IMR-90 (cell line): ENCODE measurements around the gene AKAP17A. TPM values are rescaled to one million over a fixed set of nuclear protein-coding genes. Genes with fewer than 3 reads are reported as not detected.
A peak's percentile ranks its signal among the peaks of the same experiment; 100 is the strongest.

Experiments
- ATAC-seq: fragments of 200-7000 bp; cut with Tn5 transposase; 2 replicates; pipeline ENCODE4 v1.9.1; 2020; ENCODE audit warnings: low read depth, mild to moderate bottlenecking, moderate library complexity
- Bru-seq: library from RNA; stranded (reverse); fragments of 400-500 nt; gene quantifications from one replicate; lab custom pipeline; 2021; lab: Mats Ljungman, UMichigan
- BruChase-seq, 2 experiments: library from RNA; stranded (reverse); fragments of 400-500 nt; gene quantifications; one replicate each; lab custom pipeline; 2021; lab: Mats Ljungman, UMichigan
- BruUV-seq: library from RNA; stranded (reverse); fragments of 400-500 nt; replicated peaks from 2 replicates; lab custom pipeline; 2021; lab: Mats Ljungman, UMichigan
- CTCF ChIA-PET: fragments of 300-600 bp; formaldehyde crosslinking; extraction: SDS; loops from one replicate; lab custom pipeline; 2021; ENCODE audit warnings: antibody characterized with exemption; lab: Yijun Ruan, JAX
- POLR2A ChIA-PET: fragments of 300-600 bp; sonication (Branson Sonifier 250); formaldehyde crosslinking; loops from one replicate; lab custom pipeline; 2022; ENCODE audit warnings: antibody characterized with exemption; ENCODE audit not compliant: unreplicated experiment; lab: Charles Lee
- DNase-seq: peaks from one replicate; pipeline ENCODE4 v3.0.0; 2013
- H2AFZ ChIP-seq: replicated peaks from 2 replicates; pipeline ENCODE3; 2013; ENCODE audit warnings: low read length, mild to moderate bottlenecking; ENCODE audit not compliant: poor library complexity
- H2AK5ac ChIP-seq: 2 replicates; pipeline ENCODE4 v1.6.1; 2013; ENCODE audit warnings: low read depth, low read length, inconsistent platforms
- H2AK9ac ChIP-seq: replicated peaks from 2 replicates; pipeline ENCODE3; 2013; ENCODE audit warnings: mild to moderate bottlenecking, low read depth, low read length, moderate library complexity; ENCODE audit not compliant: poor library complexity
- H2BK120ac ChIP-seq: 2 replicates; pipeline ENCODE4 v1.6.1; 2013; ENCODE audit warnings: low read depth, low read length, inconsistent platforms
- H2BK15ac ChIP-seq: 3 replicates; pipeline ENCODE4 v1.6.1; 2013; ENCODE audit warnings: low read depth, low read length, inconsistent platforms
- H2BK20ac ChIP-seq: 2 replicates; pipeline ENCODE4 v1.6.1; 2013; ENCODE audit warnings: low read depth, mild to moderate bottlenecking, inconsistent platforms, low read length, moderate library complexity
- H2BK5ac ChIP-seq: 2 replicates; pipeline ENCODE4 v1.6.1; 2013; ENCODE audit warnings: mild to moderate bottlenecking, low read depth, low read length, inconsistent platforms; ENCODE audit not compliant: poor library complexity, severe bottlenecking
- H3K14ac ChIP-seq: replicated peaks from 2 replicates; pipeline ENCODE4 v1.6.1; 2013; ENCODE audit warnings: low read depth, low read length, inconsistent platforms
- H3K18ac ChIP-seq: 2 replicates; pipeline ENCODE4 v1.6.1; 2013; ENCODE audit warnings: low read depth, low read length, control low read depth
- H3K23ac ChIP-seq: 2 replicates; pipeline ENCODE4 v1.6.1; 2013; ENCODE audit warnings: low read depth, low read length, inconsistent platforms
- H3K27ac ChIP-seq: 2 replicates; pipeline ENCODE4 v1.5.1; 2013; ENCODE audit warnings: mild to moderate bottlenecking, control low read depth, low read length; ENCODE audit not compliant: insufficient read depth
- H3K27me3 ChIP-seq: 2 replicates; pipeline ENCODE4 v1.6.1; 2013; ENCODE audit warnings: low read length; ENCODE audit not compliant: control insufficient read depth, insufficient read depth
- H3K36me3 ChIP-seq: 2 replicates; pipeline ENCODE4 v1.6.1; 2013; ENCODE audit warnings: low read length, mixed read lengths; ENCODE audit not compliant: control insufficient read depth, insufficient read depth
- H3K4ac ChIP-seq: 2 replicates; pipeline ENCODE4 v1.6.1; 2013; ENCODE audit warnings: low read depth, low read length, inconsistent platforms
- H3K4me1 ChIP-seq: 2 replicates; pipeline ENCODE4 v1.6.1; 2013; ENCODE audit warnings: low read length, mixed read lengths; ENCODE audit not compliant: control insufficient read depth, insufficient read depth
- H3K4me2 ChIP-seq: 2 replicates; pipeline ENCODE4 v1.6.1; 2013; ENCODE audit warnings: low read depth, mild to moderate bottlenecking, control low read depth, low read length, moderate library complexity
- H3K4me3 ChIP-seq: 2 replicates; pipeline ENCODE4 v1.5.1; 2013; ENCODE audit warnings: low read depth, mild to moderate bottlenecking, control low read depth, low read length, moderate library complexity; ENCODE audit not compliant: insufficient read depth
- H3K56ac ChIP-seq: 2 replicates; pipeline ENCODE4 v1.6.1; 2013; ENCODE audit warnings: low read length, inconsistent platforms; ENCODE audit not compliant: insufficient read depth; ENCODE audit errors: extremely low read depth
- H3K79me1 ChIP-seq, 2 experiments: 2 replicates each; pipeline ENCODE4 v1.6.1; 2013; ENCODE audit warnings: low read length in 2 of 2, inconsistent platforms in 1 of 2, low read depth in 1 of 2
- H3K9ac ChIP-seq: 2 replicates; pipeline ENCODE4 v1.6.1; 2013; ENCODE audit warnings: low read depth, low read length, control low read depth
- H3K9me1 ChIP-seq: 2 replicates; pipeline ENCODE4 v1.6.1; 2013; ENCODE audit warnings: low read length, inconsistent platforms; ENCODE audit not compliant: insufficient read depth
- H3K9me3 ChIP-seq: 2 replicates; pipeline ENCODE4 v1.6.1; 2013; ENCODE audit warnings: low read length; ENCODE audit not compliant: control insufficient read depth, insufficient read depth
- H4K20me1 ChIP-seq: 2 replicates; pipeline ENCODE4 v1.6.1; 2013; ENCODE audit warnings: low read length, inconsistent platforms; ENCODE audit not compliant: insufficient read depth
- H4K5ac ChIP-seq: 2 replicates; pipeline ENCODE4 v1.6.1; 2013; ENCODE audit warnings: mild to moderate bottlenecking, low read depth, low read length, control low read depth
- H4K8ac ChIP-seq, 2 experiments: 2 replicates each; pipeline ENCODE4 v1.6.1; 2013; ENCODE audit warnings: low read depth in 2 of 2, low read length in 2 of 2, control low read depth in 1 of 2, inconsistent platforms in 1 of 2
- H4K91ac ChIP-seq: 2 replicates; pipeline ENCODE4 v1.6.1; 2013; ENCODE audit warnings: low read depth, low read length, inconsistent platforms; ENCODE audit not compliant: insufficient read depth
- CEBPB ChIP-seq: IDR thresholded peaks from 2 replicates; pipeline ENCODE4 v1.6.1; 2012; ENCODE audit warnings: low read depth, low read length, improper control_type of control experiment
- ELK1 ChIP-seq: fragments of 150-350 bp; IDR thresholded peaks from 2 replicates; pipeline ENCODE4 v1.6.1; 2016; ENCODE audit warnings: low read depth, mild to moderate bottlenecking, low read length, moderate library complexity, borderline replicate concordance
- FOS ChIP-seq: fragments of 150-350 bp; IDR thresholded peaks from 2 replicates; pipeline ENCODE4 v1.6.1; 2016; ENCODE audit warnings: low read depth, low read length
- MAFK ChIP-seq: IDR thresholded peaks from 2 replicates; pipeline ENCODE4 v1.6.1; 2012; ENCODE audit warnings: low read depth, low read length, improper control_type of control experiment
- POLR2A ChIP-seq: IDR thresholded peaks from 2 replicates; pipeline ENCODE4 v1.6.1; 2012; ENCODE audit warnings: mild to moderate bottlenecking, low read depth, low read length
- RCOR1 ChIP-seq: IDR thresholded peaks from 2 replicates; pipeline ENCODE4 v1.6.1; 2012; ENCODE audit warnings: mild to moderate bottlenecking, low read length, improper control_type of control experiment; ENCODE audit not compliant: insufficient replicate concordance
- RFX5 ChIP-seq: IDR thresholded peaks from 2 replicates; pipeline ENCODE4 v1.8.0; 2012; ENCODE audit warnings: low read depth, mild to moderate bottlenecking, low read length, moderate library complexity
- SMC3 ChIP-seq: fragments of 150-350 bp; IDR thresholded peaks from 2 replicates; pipeline ENCODE4 v1.6.1; 2016; ENCODE audit warnings: low read depth, mild to moderate bottlenecking, antibody characterized with exemption, low read length, moderate library complexity
- WGBS, 2 experiments: methylation state at CpG; one replicate each; pipeline versions ENCODE4 v1.1.5 to v1.1.7; 2013; ENCODE audit warnings: missing lambda C conversion rate in 2 of 2; ENCODE audit not compliant: insufficient read length in 1 of 2; ENCODE audit errors: extremely low coverage in 2 of 2; 5-methylcytosine and 5-hydroxymethylcytosine counted together
- dilution Hi-C: fragments of 300-500 bp; cut with HindIII; formaldehyde crosslinking; loops from one replicate; pipeline ENCODE4 v1.14.3; 2018; ENCODE audit warnings: low sequenced_read_pairs; ENCODE audit not compliant: unreplicated experiment
- in situ Hi-C: fragments of 300-500 bp; cut with MboI; formaldehyde crosslinking; loops from 3 replicates; pipeline ENCODE4 v1.14.3; 2019; ENCODE audit warnings: low sequenced_read_pairs, inconsistent platforms, mixed read lengths
- intact Hi-C: fragments of 100-400 bp; cut with micrococcal nuclease; formaldehyde crosslinking; loops from 2 replicates; pipeline ENCODE4 v1.10.0; 2022
- long read RNA-seq: library from polyadenylated mRNA; unstranded; transcript quantifications from one replicate; pipeline ENCODE4 v2.0.0, GENCODE V29; 2021; ENCODE audit not compliant: unreplicated experiment
- polyA plus RNA-seq, 3 experiments: library from polyadenylated mRNA; depleted of rRNA; stranded (reverse); fragments of >200 nt; gene quantifications; 2 replicates each; pipeline ENCODE4 v1.2.3, GENCODE V29; 2012; ENCODE audit warnings: low replicate concordance in 1 of 3
- total RNA-seq: library from RNA; depleted of rRNA; stranded (reverse); fragments of >200 nt; gene quantifications from 2 replicates; pipeline ENCODE4 v1.2.3, GENCODE V29; 2012; rRNA removed
- TF ChIP-seq, protein P1 (sequence below): fragments of 150-350 bp; IDR thresholded peaks from 2 replicates; pipeline ENCODE4 v1.6.1; 2017; ENCODE audit warnings: mild to moderate bottlenecking, antibody characterized with exemption, low read length, low read depth

Gene AKAP17A, protein sequence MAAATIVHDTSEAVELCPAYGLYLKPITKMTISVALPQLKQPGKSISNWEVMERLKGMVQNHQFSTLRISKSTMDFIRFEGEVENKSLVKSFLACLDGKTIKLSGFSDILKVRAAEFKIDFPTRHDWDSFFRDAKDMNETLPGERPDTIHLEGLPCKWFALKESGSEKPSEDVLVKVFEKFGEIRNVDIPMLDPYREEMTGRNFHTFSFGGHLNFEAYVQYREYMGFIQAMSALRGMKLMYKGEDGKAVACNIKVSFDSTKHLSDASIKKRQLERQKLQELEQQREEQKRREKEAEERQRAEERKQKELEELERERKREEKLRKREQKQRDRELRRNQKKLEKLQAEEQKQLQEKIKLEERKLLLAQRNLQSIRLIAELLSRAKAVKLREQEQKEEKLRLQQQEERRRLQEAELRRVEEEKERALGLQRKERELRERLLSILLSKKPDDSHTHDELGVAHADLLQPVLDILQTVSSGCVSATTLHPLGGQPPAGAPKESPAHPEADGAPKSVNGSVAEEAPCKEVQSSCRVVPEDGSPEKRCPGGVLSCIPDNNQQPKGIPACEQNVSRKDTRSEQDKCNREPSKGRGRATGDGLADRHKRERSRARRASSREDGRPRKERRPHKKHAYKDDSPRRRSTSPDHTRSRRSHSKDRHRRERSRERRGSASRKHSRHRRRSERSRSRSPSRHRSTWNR
- 9.0 and 10.6 TPM in 2 replicates for total RNA-seq
- polyA plus RNA-seq (2012; rRNA removed) = 23.7 and 27.0 TPM in 2 replicates
- polyA plus RNA-seq (2012; cell fraction: cytosol; rRNA removed) = 17.4 and 21.9 TPM in 2 replicates
- 141 and 199 TPM in 2 replicates for polyA plus RNA-seq (2012; cell fraction: nucleus; rRNA removed; ENCODE audit: low replicate concordance)
- percentile 71 among the genes with signal in this experiment for Bru-seq, nascent RNA
- percentile 68 among the genes with signal in this experiment for BruChase-seq, experiment 1, labeled RNA remaining after a 6-hour chase
- BruChase-seq, experiment 2, labeled RNA remaining after a 2-hour chase = percentile 71 among the genes with signal in this experiment
- long read RNA-seq, transcript AKAP17A-202 (4 exons, 2,187 nt) = minor isoform, 26 of 147 reads
- long read RNA-seq, transcript AKAP17A-201 (5 exons, 3,204 nt) = major isoform, 84 of 147 reads
- long read RNA-seq, transcript AKAP17A-203 (6 exons, 3,232 nt) = minor isoform, 5 of 147 reads
- long read RNA-seq, partial matches to known transcripts = 14 of 147 reads
- long read RNA-seq, other reads (novel, unspliced or antisense) = 18 of 147 reads

DNA sequence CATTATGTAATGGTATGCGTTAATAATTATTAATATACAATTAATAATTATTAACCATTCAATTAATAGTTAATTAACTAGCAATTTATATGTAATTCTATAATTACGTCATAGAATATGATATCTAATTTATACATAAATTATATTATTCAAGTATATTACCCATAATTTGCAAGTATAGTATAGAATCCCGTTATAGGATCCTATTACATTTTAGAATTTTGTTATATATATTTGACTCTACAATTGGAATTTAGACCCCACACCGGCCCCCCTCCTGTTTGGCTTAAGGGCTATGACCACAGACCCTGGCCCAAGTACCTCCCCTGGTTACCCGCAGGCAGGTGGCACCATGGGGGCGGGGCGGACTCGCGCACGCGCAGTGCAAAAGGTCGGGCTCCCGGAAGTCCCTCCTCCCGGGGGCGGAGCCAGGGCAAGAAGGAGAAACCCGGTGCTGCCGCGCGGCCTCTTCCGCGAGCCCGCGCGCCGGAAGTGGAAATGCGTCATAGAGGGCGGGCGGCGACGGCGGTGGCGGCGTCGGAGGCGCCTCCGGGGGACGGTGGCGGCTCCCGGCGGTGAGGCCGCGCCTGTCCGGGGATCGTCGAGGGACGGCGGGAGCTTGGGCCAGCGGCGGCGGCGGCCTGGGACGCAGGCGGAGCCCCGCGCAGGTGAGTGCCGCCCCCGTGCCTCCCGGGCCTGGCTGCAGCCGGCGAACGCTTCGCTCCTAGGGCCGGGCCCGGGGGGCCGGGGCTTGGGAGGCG lies at the start of gene AKAP17A:
TSS of gene AKAP17A (plus strand) at position 503 of the 761 bp plus-strand sequence. CDS start 1,859 bp downstream, outside the sequence.
- Histone ChIP-seq H3K14ac (no peak within 1 kb of the TSS), H4K91ac (peak within 1 kb of the TSS; percentile 23; the same call in 1 of the 2 replicates), H3K56ac (no peak within 1 kb of the TSS), H3K27me3 (no peaks in the 10 kb centered on the region), H2BK5ac (peak within 1 kb of the TSS; percentile 47), H2AFZ (peak within 1 kb of the TSS; percentile 95), H3K9ac (peak within 1 kb of the TSS; percentile 95), H4K8ac (peak within 1 kb of the TSS in 1 of 2 experiments; percentile 81; a peak in 2 of 4 replicates), H3K4me3 (peak within 1 kb of the TSS; percentile 95), H3K23ac (no peak within 1 kb of the TSS), H3K27ac (peak within 1 kb of the TSS; percentile 83), H3K9me3 (no peaks in the 10 kb centered on the region), H2AK9ac (peak within 1 kb of the TSS; percentile 95), H2BK15ac (no peak within 1 kb of the TSS), H3K4me2 (peak within 1 kb of the TSS; percentile 92), H2AK5ac (peak within 1 kb of the TSS; percentile 35; the same call in 1 of the 2 replicates), H3K18ac (no peak within 1 kb of the TSS; the same call in 1 of the 2 replicates), H3K79me1 (peaks cover 7 to 24% of the 10 kb centered on the region in 2 experiments), H4K5ac (no peak within 1 kb of the TSS; the same call in 1 of the 2 replicates), H4K20me1 (peaks cover 36% of the 10 kb centered on the region), H3K9me1 (no peaks in the 10 kb centered on the region; the same call in 1 of the 2 replicates), H3K4ac (peak within 1 kb of the TSS; percentile 11), H2BK120ac (no peak within 1 kb of the TSS), H2BK20ac (no peak within 1 kb of the TSS), H3K4me1 (peaks cover 3% of the 10 kb centered on the region; the same call in 1 of the 2 replicates), H3K36me3 (peaks cover 27% of the 10 kb centered on the region)
- ChIA-PET CTCF (no interaction called here), POLR2A (no interaction called here)
- ATAC-seq = peak; percentile 91
- intact Hi-C loops = no loop called here
- DNase-seq = peak; percentile 90
- 0% methylated on average over 20 of the region's 66 CpGs; no CpG with 5 or more reads in 1 of the 2 experiments for WGBS, 2 experiments
- in situ Hi-C loops = loop anchor here (25.0 kb wide), 1 partner anchor 129 kb away; the partner anchor contains the start of gene ASMTL
- dilution Hi-C loops = no loop called here
- no TSS peak for BruUV-seq
- TF ChIP-seq RCOR1 (no peak), MAFK (no peak), ELK1 (no peak), FOS (no peak), RFX5 (no peak), SMC3 (no peak), POLR2A (peak; percentile 90), CEBPB (no peak)
- TF ChIP-seq, protein P1, sequence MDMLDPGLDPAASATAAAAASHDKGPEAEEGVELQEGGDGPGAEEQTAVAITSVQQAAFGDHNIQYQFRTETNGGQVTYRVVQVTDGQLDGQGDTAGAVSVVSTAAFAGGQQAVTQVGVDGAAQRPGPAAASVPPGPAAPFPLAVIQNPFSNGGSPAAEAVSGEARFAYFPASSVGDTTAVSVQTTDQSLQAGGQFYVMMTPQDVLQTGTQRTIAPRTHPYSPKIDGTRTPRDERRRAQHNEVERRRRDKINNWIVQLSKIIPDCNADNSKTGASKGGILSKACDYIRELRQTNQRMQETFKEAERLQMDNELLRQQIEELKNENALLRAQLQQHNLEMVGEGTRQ = peak; percentile 18; the same call in 1 of the 2 replicates
